ENCODE data around the gene RABGAP1L. TPM values are rescaled to one million over a fixed set of nuclear protein-coding genes. Genes with fewer than 3 reads are reported as not detected.

Gene RABGAP1L
- total and polyA plus RNA-seq, 2 of the 4 experiments (the other 2 are of a cell fraction): 7.9 to 26.7 TPM

GRCh38 chr1:175034775-175035174 lies 875.5 kb downstream of the RABGAP1L start:
- Histone ChIP-seq H3K9me1 (ENCODE audit: insufficient read depth, low read length) (no peaks in the 10 kb centered on the region; the same call in 1 of the 2 replicates), H4K91ac (ENCODE audit: insufficient read depth, low read depth, low read length) (no peak overlapping the region), H3K14ac (replicated peaks; ENCODE audit: low read depth, low read length) (no peak overlapping the region), H3K4me3 (ENCODE audit: insufficient read depth, low read depth, low read length) (no peak overlapping the region), H2AK9ac (replicated peaks; ENCODE audit: low read depth, low read length, poor library complexity) (no peak overlapping the region), H3K9me3 (ENCODE audit: control insufficient read depth, insufficient read depth, low read length) (no peaks in the 10 kb centered on the region), H3K27ac (ENCODE audit: insufficient read depth, low read length) (no peak overlapping the region), H3K4ac (ENCODE audit: low read depth, low read length) (no peak overlapping the region), H3K36me3 (ENCODE audit: control insufficient read depth, insufficient read depth, low read length) (no peaks in the 10 kb centered on the region), H3K23ac (ENCODE audit: low read depth, low read length) (no peak overlapping the region), H4K8ac (ENCODE audit: low read depth in 2 of 2, low read length in 2 of 2) (no peak overlapping the region), H4K5ac (ENCODE audit: low read depth, low read length) (no peak overlapping the region), H2BK20ac (ENCODE audit: low read depth, low read length) (no peak overlapping the region), H4K20me1 (ENCODE audit: insufficient read depth, low read length) (no peaks in the 10 kb centered on the region), H2BK120ac (ENCODE audit: low read depth, low read length) (no peak overlapping the region), H3K27me3 (ENCODE audit: control insufficient read depth, insufficient read depth, low read length) (peaks cover 6% of the 10 kb centered on the region), H3K56ac (ENCODE audit: extremely low read depth, insufficient read depth, low read length) (no peak overlapping the region), H2BK15ac (ENCODE audit: low read depth, low read length) (no peak overlapping the region), H2AK5ac (ENCODE audit: low read depth, low read length) (no peak overlapping the region), H3K4me1 (ENCODE audit: control insufficient read depth, insufficient read depth, low read length) (no peaks in the 10 kb centered on the region), H3K9ac (ENCODE audit: low read depth, low read length) (no peak overlapping the region), H3K4me2 (ENCODE audit: low read depth, low read length) (no peak overlapping the region), H3K18ac (ENCODE audit: low read depth, low read length) (no peak overlapping the region), H2AFZ (replicated peaks; ENCODE audit: low read length, poor library complexity) (no peak overlapping the region), H3K79me1 (ENCODE audit: low read depth in 1 of 2, low read length in 2 of 2) (no peaks in the 10 kb centered on the region), H2BK5ac (ENCODE audit: low read depth, low read length, poor library complexity, severe bottlenecking) (no peak overlapping the region)
- POLR2A ChIA-PET (ENCODE audit: unreplicated experiment): no interaction called here
- BruUV-seq (replicated peaks): no TSS peak
- ATAC-seq (ENCODE audit: low read depth) (no peak), DNase-seq (no peak)
- in situ Hi-C loops (cut with MboI; ENCODE audit: low sequenced_read_pairs) (no loop called here), dilution Hi-C loops (cut with HindIII; ENCODE audit: low sequenced_read_pairs, unreplicated experiment) (no loop called here), intact Hi-C loops (cut with micrococcal nuclease) (no loop called here)
- TF ChIP-seq RAD21 (IDR thresholded peaks at IDR 0.05; ENCODE audit: low read length): no peak
- no peak for TF ChIP-seq NFE2L2 (IDR thresholded peaks at IDR 0.05; ENCODE audit: low read depth, low read length)
- TF ChIP-seq, protein P1, sequence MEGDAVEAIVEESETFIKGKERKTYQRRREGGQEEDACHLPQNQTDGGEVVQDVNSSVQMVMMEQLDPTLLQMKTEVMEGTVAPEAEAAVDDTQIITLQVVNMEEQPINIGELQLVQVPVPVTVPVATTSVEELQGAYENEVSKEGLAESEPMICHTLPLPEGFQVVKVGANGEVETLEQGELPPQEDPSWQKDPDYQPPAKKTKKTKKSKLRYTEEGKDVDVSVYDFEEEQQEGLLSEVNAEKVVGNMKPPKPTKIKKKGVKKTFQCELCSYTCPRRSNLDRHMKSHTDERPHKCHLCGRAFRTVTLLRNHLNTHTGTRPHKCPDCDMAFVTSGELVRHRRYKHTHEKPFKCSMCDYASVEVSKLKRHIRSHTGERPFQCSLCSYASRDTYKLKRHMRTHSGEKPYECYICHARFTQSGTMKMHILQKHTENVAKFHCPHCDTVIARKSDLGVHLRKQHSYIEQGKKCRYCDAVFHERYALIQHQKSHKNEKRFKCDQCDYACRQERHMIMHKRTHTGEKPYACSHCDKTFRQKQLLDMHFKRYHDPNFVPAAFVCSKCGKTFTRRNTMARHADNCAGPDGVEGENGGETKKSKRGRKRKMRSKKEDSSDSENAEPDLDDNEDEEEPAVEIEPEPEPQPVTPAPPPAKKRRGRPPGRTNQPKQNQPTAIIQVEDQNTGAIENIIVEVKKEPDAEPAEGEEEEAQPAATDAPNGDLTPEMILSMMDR (conservative IDR thresholded peaks at IDR 0.05; ENCODE audit: low read depth, low read length): no peak
- TF ChIP-seq RFX5 (IDR thresholded peaks at IDR 0.05; ENCODE audit: low read depth, low read length): no peak
- no peak for TF ChIP-seq CEBPB (IDR thresholded peaks at IDR 0.05; ENCODE audit: low read depth, low read length)
- no peak for TF ChIP-seq MXI1 (IDR thresholded peaks at IDR 0.05; ENCODE audit: borderline replicate concordance, low read depth, low read length)
- TF ChIP-seq ELK1 (IDR thresholded peaks at IDR 0.05; ENCODE audit: borderline replicate concordance, low read depth, low read length): no peak
- TF ChIP-seq FOS (IDR thresholded peaks at IDR 0.05; ENCODE audit: low read depth, low read length): no peak
- TF ChIP-seq RCOR1 (IDR thresholded peaks at IDR 0.05; ENCODE audit: insufficient replicate concordance, low read length): no peak
- TF ChIP-seq MAZ (IDR thresholded peaks at IDR 0.05; ENCODE audit: borderline replicate concordance, low read depth, low read length): no peak
- no peak for TF ChIP-seq SMC3 (IDR thresholded peaks at IDR 0.05; ENCODE audit: low read depth, low read length)
- no peak for TF ChIP-seq BHLHE40 (IDR thresholded peaks at IDR 0.05; ENCODE audit: low read depth, low read length)
- TF ChIP-seq, protein P2, sequence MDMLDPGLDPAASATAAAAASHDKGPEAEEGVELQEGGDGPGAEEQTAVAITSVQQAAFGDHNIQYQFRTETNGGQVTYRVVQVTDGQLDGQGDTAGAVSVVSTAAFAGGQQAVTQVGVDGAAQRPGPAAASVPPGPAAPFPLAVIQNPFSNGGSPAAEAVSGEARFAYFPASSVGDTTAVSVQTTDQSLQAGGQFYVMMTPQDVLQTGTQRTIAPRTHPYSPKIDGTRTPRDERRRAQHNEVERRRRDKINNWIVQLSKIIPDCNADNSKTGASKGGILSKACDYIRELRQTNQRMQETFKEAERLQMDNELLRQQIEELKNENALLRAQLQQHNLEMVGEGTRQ (IDR thresholded peaks at IDR 0.05; ENCODE audit: low read depth, low read length): no peak
- no peak for TF ChIP-seq CHD1 (IDR thresholded peaks at IDR 0.05; ENCODE audit: low read depth, low read length)
- TF ChIP-seq MAFK (IDR thresholded peaks at IDR 0.05; ENCODE audit: low read depth, low read length): no peak
- no peak for TF ChIP-seq POLR2A (IDR thresholded peaks at IDR 0.05; ENCODE audit: low read depth, low read length)
- CTCF ChIA-PET: no interaction called here
- no CpG with 5 or more reads among the region's 2 CpGs for WGBS, 2 experiments (ENCODE audit: extremely low coverage in 2 of 2, insufficient read length in 1 of 2)
